HepG2 (cell line): ENCODE measurements around the gene TXNDC12. TPM values are rescaled to one million over a fixed set of nuclear protein-coding genes. Genes with fewer than 3 reads are reported as not detected.
A peak's percentile ranks its signal among the peaks of the same experiment; 100 is the strongest.

Source experiments
- ATAC-seq: fragments of 200-7000 bp; cut with Tn5 transposase; 3 replicates; pipeline ENCODE4 v1.9.1; 2020; ENCODE audit warnings: mild to moderate bottlenecking, moderate library complexity
- BruUV-seq: library from RNA; stranded (reverse); fragments of 400-500 nt; replicated peaks from 2 replicates; lab custom pipeline; 2021; lab: Mats Ljungman, UMichigan
- CTCF ChIA-PET: fragments of 300-600 bp; formaldehyde crosslinking; extraction: SDS; loops from one replicate; lab custom pipeline; 2021; ENCODE audit warnings: low total read pairs, inconsistent platforms, low intra/inter-chr PET ratio; lab: Yijun Ruan, JAX
- POLR2A ChIA-PET: fragments of 350-600 bp; sonication (Branson Sonifier 250); formaldehyde crosslinking; loops from one replicate; lab custom pipeline; 2020; ENCODE audit warnings: antibody characterized with exemption, inconsistent platforms; lab: Yijun Ruan, JAX
- DNase-seq: peaks from one replicate; pipeline ENCODE4 v3.0.0-alpha.2; 2015; ENCODE audit warnings: low spot score
- FAIRE-seq: peaks from 3 replicates; lab custom pipeline; 2011; peaks lifted over from hg19 to GRCh38; lab: Jason Lieb, UNC
- H2AFZ ChIP-seq: one replicate; pipeline ENCODE4 v1.6.1; 2011; ENCODE audit warnings: low read length, inconsistent platforms
- H3K27ac ChIP-seq: fragments of 300-600 bp; 3 replicates; pipeline ENCODE4 v1.8.0; 2011; ENCODE audit warnings: mixed run types, mild to moderate bottlenecking, mixed read lengths, low read length, inconsistent platforms; ENCODE audit not compliant: insufficient read depth; ENCODE audit errors: extremely low read length
- H3K27me3 ChIP-seq, 2 experiments: fragments of 200-600 bp in 1 of 2; 2 replicates in 1 of 2; 3 replicates in 1 of 2; pipeline versions ENCODE4 v1.6.0 to v1.8.0; 2011; ENCODE audit warnings: low read length in 2 of 2, mild to moderate bottlenecking in 2 of 2, moderate library complexity in 2 of 2, inconsistent platforms in 1 of 2; ENCODE audit not compliant: insufficient read depth in 2 of 2, control insufficient read depth in 1 of 2
- H3K36me3 ChIP-seq, 2 experiments: fragments of 200-600 bp in 1 of 2; replicated peaks in 1 of 2; 2 replicates in 1 of 2; 3 replicates in 1 of 2; pipeline versions ENCODE4 v1.5.1 to v1.8.0; 2011; ENCODE audit warnings: low read length in 2 of 2, inconsistent platforms in 1 of 2; ENCODE audit not compliant: insufficient read depth in 2 of 2, control insufficient read depth in 1 of 2
- H3K4me1 ChIP-seq: 2 replicates; pipeline ENCODE4 v1.5.1; 2012; ENCODE audit warnings: low read length, inconsistent platforms; ENCODE audit not compliant: insufficient read depth
- H3K4me2 ChIP-seq: 2 replicates; pipeline ENCODE4 v1.6.0; 2011; ENCODE audit warnings: low read depth, low read length, inconsistent platforms
- H3K4me3 ChIP-seq, 3 experiments: fragments of 200-600 bp in 1 of 3; sonication (generic), shearing (Covaris generic) in 1 of 3; replicated peaks in 1 of 3; 2 replicates each; pipeline ENCODE4 v1.5.1; 2011 to 2016; ENCODE audit warnings: low read length in 3 of 3, inconsistent platforms in 2 of 3, low read depth in 2 of 3, mild to moderate bottlenecking in 2 of 3, control low read depth in 1 of 3, mixed read lengths in 1 of 3; ENCODE audit not compliant: insufficient read depth in 1 of 3
- H3K79me2 ChIP-seq: one replicate; pipeline ENCODE4 v1.6.1; 2011; ENCODE audit warnings: low read length, inconsistent platforms; ENCODE audit not compliant: insufficient read depth
- H3K9ac ChIP-seq: 2 replicates; pipeline ENCODE4 v1.6.0; 2011; ENCODE audit warnings: mild to moderate bottlenecking, low read depth, low read length, inconsistent platforms; ENCODE audit not compliant: insufficient read depth
- H3K9me3 ChIP-seq: 2 replicates; pipeline ENCODE4 v1.5.1; 2012; ENCODE audit warnings: mild to moderate bottlenecking, low read length
- H4K20me1 ChIP-seq: 2 replicates; pipeline ENCODE4 v1.6.0; 2011; ENCODE audit warnings: inconsistent platforms, mild to moderate bottlenecking, low read length, moderate library complexity; ENCODE audit not compliant: insufficient read depth
- ATF2 ChIP-seq: sonication (generic); formaldehyde crosslinking; IDR thresholded peaks from 2 replicates; pipeline ENCODE4 v1.4.0; 2020; ENCODE audit warnings: missing genetic modification reagents
- CENPT ChIP-seq: sonication (generic); formaldehyde crosslinking; IDR thresholded peaks from 2 replicates; pipeline ENCODE4 v1.8.0; 2022; ENCODE audit warnings: low read depth, mild to moderate bottlenecking, moderate library complexity, missing genetic modification reagents
- DNMT1 ChIP-seq: sonication (generic); formaldehyde crosslinking; IDR thresholded peaks from 2 replicates; pipeline ENCODE4 v1.5.1; 2020; ENCODE audit warnings: mild to moderate bottlenecking, missing genetic modification reagents
- FOSL2 ChIP-seq: sonication (generic); formaldehyde crosslinking; IDR thresholded peaks from 2 replicates; pipeline ENCODE4 v1.4.0; 2020; ENCODE audit warnings: missing genetic modification reagents
- FOXK1 ChIP-seq: sonication (generic); formaldehyde crosslinking; IDR thresholded peaks from 2 replicates; pipeline ENCODE4 v1.4.0; 2020; ENCODE audit warnings: low read depth, missing genetic modification reagents, borderline replicate concordance
- GABPB1 ChIP-seq: IDR thresholded peaks from 2 replicates; pipeline ENCODE4 v1.6.1; 2016; ENCODE audit warnings: mild to moderate bottlenecking, missing genetic modification reagents, moderate library complexity, missing compliant biosample characterization
- HMG20A ChIP-seq: IDR thresholded peaks from 2 replicates; pipeline ENCODE4 v1.6.1; 2016; ENCODE audit warnings: borderline replicate concordance
- JUND ChIP-seq: sonication (generic); formaldehyde crosslinking; IDR thresholded peaks from 2 replicates; pipeline ENCODE4 v1.8.0; 2022; ENCODE audit warnings: mild to moderate bottlenecking, missing genetic modification reagents
- ONECUT2 ChIP-seq: sonication (generic); formaldehyde crosslinking; IDR thresholded peaks from 2 replicates; pipeline ENCODE4 v1.4.0; 2020; ENCODE audit warnings: missing genetic modification reagents
- RAD21 ChIP-seq: fragments of 450-650 bp; formaldehyde crosslinking; IDR thresholded peaks from 2 replicates; pipeline ENCODE4 v1.5.0; 2020; ENCODE audit warnings: mild to moderate bottlenecking
- SALL2 ChIP-seq: sonication (generic); formaldehyde crosslinking; IDR thresholded peaks from 2 replicates; pipeline ENCODE4 v1.8.1; 2023; ENCODE audit warnings: mild to moderate bottlenecking, missing genetic modification reagents, inconsistent platforms
- THRA ChIP-seq: sonication (generic); formaldehyde crosslinking; IDR thresholded peaks from 2 replicates; pipeline ENCODE4 v1.4.0; 2020; ENCODE audit warnings: missing genetic modification reagents, borderline replicate concordance
- THYN1 ChIP-seq: sonication (generic); formaldehyde crosslinking; IDR thresholded peaks from 2 replicates; pipeline ENCODE4 v1.8.1; 2023; ENCODE audit warnings: low read depth, mild to moderate bottlenecking, moderate library complexity, missing genetic modification reagents, borderline replicate concordance
- ZBTB42 ChIP-seq: sonication (generic); formaldehyde crosslinking; IDR thresholded peaks from 2 replicates; pipeline ENCODE4 v1.5.0; 2020; ENCODE audit warnings: mild to moderate bottlenecking, missing genetic modification reagents
- ZNF629 ChIP-seq: sonication (generic); formaldehyde crosslinking; conservative IDR thresholded peaks from 2 replicates; pipeline ENCODE4 v1.5.0; 2020; ENCODE audit warnings: missing genetic modification reagents
- ZNF660 ChIP-seq: sonication (generic); formaldehyde crosslinking; IDR thresholded peaks from 2 replicates; pipeline ENCODE4 v1.5.1; 2020; ENCODE audit warnings: mild to moderate bottlenecking, low read depth, missing genetic modification reagents, borderline replicate concordance
- ZNF770 ChIP-seq: sonication (generic); formaldehyde crosslinking; IDR thresholded peaks from 2 replicates; pipeline ENCODE4 v1.5.0; 2020; ENCODE audit warnings: mild to moderate bottlenecking, missing genetic modification reagents
- WGBS: methylation state at CpG from one replicate; pipeline ENCODE4 v1.1.6; 2017; ENCODE audit warnings: low lambda C conversion rate; 5-methylcytosine and 5-hydroxymethylcytosine counted together
- in situ Hi-C: cut with HindIII; loops from 2 replicates; pipeline ENCODE4 v1.10.0; 2017; ENCODE audit warnings: low pct_unique_long_range_greater_than_20kb; ENCODE audit not compliant: extremely low pct_ligation_motif_present
- intact Hi-C: fragments of 100-400 bp; cut with micrococcal nuclease; formaldehyde crosslinking; loops from one replicate; pipeline ENCODE4 v1.10.0; 2022; ENCODE audit not compliant: unreplicated experiment
- polyA plus RNA-seq, 8 experiments: library from polyadenylated mRNA; depleted of rRNA in 3 of 8; stranded (reverse) in 7 of 8; unstranded in 1 of 8; fragments of >200 nt; fragmentation: Illumina TruSeq in 4 of 8; extraction: Trizol in 4 of 8; gene quantifications; 2 replicates each; pipeline versions ENCODE4 v1.2.1 to v1.2.3, GENCODE V29; 2011 to 2016; ENCODE audit warnings: low read depth in 4 of 8, missing spikeins in 1 of 8, mixed read lengths in 1 of 8; ENCODE audit not compliant: insufficient read depth in 1 of 8
- total RNA-seq, 5 experiments: library from RNA; depleted of rRNA; stranded (reverse); fragments of >200 nt; fragmentation: Illumina TruSeq; extraction: Trizol; gene quantifications; 2 replicates each; pipeline ENCODE4 v1.2.3, GENCODE V29; 2016; ENCODE audit warnings: low read depth in 1 of 5

The TXNDC12 gene
- total and polyA plus RNA-seq, 2 of the 13 experiments (the other 11 are each of a cell fraction or from before 2014, with no cell fraction given) = 65.6 to 67.2 TPM

GRCh38 chr1:51976846-51977602, 78.0 kb downstream of the TXNDC12 start (continued):
- TF ChIP-seq THRA (CRISPR knock-in tag) (0 out of 2 replicates have a peak, but pooled peaks have one; percentile 21), JUND (CRISPR knock-in tag) (peak; percentile 90), HMG20A (CRISPR knock-in tag) (peak; percentile 86; the same call in 1 of the 2 replicates), SALL2 (no peak), ZNF660 (CRISPR knock-in tag) (no peak)

GRCh38 chr1:51973587-51974474, 81.2 kb downstream of the TXNDC12 start:
- no TSS peak for BruUV-seq
- DNase-seq (no peak), FAIRE-seq (no peak), ATAC-seq (no peak)
- Histone ChIP-seq H3K9me3 (no peaks in the 10 kb centered on the region), H4K20me1 (no peaks in the 10 kb centered on the region), H3K9ac (no peak overlapping the region), H3K36me3 (no peaks in the 10 kb centered on the region), H3K4me1 (peaks cover 69% of the 10 kb centered on the region), H3K27ac (no peak overlapping the region), H3K4me2 (peak overlapping the region; percentile 7; the same call in 1 of the 2 replicates), H3K79me2 (no peaks in the 10 kb centered on the region), H3K4me3 (no peak overlapping the region), H2AFZ (no peak overlapping the region), H3K27me3 (no peaks in the 10 kb centered on the region; a peak in 1 of 5 replicates)
- CTCF ChIA-PET = no interaction called here
- POLR2A ChIA-PET = no interaction called here
- in situ Hi-C loops = no loop called here
- intact Hi-C loops = no loop called here
- WGBS = 20% methylated on average over 1 of the region's 1 CpG
- TF ChIP-seq GABPB1 (CRISPR knock-in tag) (no peak), ONECUT2 (CRISPR knock-in tag) (no peak), ZNF770 (no peak), DNMT1 (CRISPR knock-in tag) (no peak), THYN1 (CRISPR knock-in tag) (no peak), RAD21 (CRISPR knock-in tag) (no peak), ZNF629 (CRISPR knock-in tag) (no peak), FOXK1 (CRISPR knock-in tag) (no peak), CENPT (no peak), FOSL2 (CRISPR knock-in tag) (peak; percentile 58), ZBTB42 (CRISPR knock-in tag) (no peak), ATF2 (CRISPR knock-in tag) (no peak)
